ENCODE measurements around the gene COMP.

- TF ChIP-seq POLR2A (IDR thresholded peaks at IDR 0.05) (no peak), CTCF (IDR thresholded peaks at IDR 0.05 in 8 of 11, conservative IDR thresholded peaks at IDR 0.05 in 3 of 11) (no peak), POLR2AphosphoS5 (IDR thresholded peaks at IDR 0.05) (no peak)
These were observed 57.9 kb downstream of the COMP start for GRCh38 chr19:18733196-18733647.
